ENCODE results near the gene VWC2L.

- TF ChIP-seq POLR2A (IDR thresholded peaks at IDR 0.05) (no peak), CTCF (IDR thresholded peaks at IDR 0.05) (no peak)
Observed at GRCh38 chr2:214482728-214483127, 71.9 kb downstream of the VWC2L start.

All from transverse colon (tissue), 3 donors.